Measurements from ENCODE around the gene PRRC2A.
A peak's percentile ranks its signal among the peaks of the same experiment; 100 is the strongest.
"Not testable (repeated sequence)": the region's sequence is repeated elsewhere in the genome, so short reads cannot be mapped to it uniquely, and the experiment has no call there.

PRRC2A gene

GRCh38 chr6:31586008-31586407 lies 34.5 kb upstream of the PRRC2A start, which contains the start of gene LST1:
LST1 (plus strand) TSS chr6:31586277; CDS start chr6:31587300, 1,023 bp downstream.
- no peak for DNase-seq

DNA sequence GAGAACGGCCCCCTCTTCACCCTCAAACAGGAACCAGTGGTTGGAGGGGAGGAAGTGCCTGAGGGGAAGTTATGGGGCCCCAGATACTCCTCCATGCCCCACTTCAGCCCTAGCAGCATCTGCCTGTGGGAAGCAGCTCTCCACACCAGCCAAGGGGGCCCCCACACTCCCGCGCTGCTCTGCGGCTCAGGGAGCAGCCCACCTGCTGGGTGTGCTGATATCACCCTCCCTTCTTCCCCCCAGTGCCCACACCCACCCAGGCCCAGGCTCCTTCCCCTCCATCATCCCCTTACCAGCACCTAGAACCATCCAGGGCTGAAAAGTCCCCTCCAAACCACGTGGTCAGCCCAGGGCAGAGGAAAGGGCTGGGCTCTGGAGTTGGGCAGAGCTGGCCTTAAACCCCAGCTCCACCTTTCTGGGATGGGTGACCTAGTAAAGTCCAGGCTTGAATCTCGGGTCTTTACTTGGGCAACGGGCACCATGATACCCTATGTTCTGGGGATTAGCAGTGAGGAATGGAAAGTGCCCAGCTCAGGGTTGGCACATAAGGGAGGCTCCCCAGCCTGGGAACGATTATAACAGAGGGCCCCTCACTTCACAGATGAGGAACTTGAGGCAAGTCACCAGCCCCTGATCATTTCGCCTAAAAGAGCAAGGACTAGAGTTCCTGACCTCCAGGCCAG lies 33.8 kb upstream of the PRRC2A start:
- no peak for DNase-seq

GRCh38 chr6:31587791-31588777 lies 32.4 kb upstream of the PRRC2A start:
- no peak for DNase-seq

DNA sequence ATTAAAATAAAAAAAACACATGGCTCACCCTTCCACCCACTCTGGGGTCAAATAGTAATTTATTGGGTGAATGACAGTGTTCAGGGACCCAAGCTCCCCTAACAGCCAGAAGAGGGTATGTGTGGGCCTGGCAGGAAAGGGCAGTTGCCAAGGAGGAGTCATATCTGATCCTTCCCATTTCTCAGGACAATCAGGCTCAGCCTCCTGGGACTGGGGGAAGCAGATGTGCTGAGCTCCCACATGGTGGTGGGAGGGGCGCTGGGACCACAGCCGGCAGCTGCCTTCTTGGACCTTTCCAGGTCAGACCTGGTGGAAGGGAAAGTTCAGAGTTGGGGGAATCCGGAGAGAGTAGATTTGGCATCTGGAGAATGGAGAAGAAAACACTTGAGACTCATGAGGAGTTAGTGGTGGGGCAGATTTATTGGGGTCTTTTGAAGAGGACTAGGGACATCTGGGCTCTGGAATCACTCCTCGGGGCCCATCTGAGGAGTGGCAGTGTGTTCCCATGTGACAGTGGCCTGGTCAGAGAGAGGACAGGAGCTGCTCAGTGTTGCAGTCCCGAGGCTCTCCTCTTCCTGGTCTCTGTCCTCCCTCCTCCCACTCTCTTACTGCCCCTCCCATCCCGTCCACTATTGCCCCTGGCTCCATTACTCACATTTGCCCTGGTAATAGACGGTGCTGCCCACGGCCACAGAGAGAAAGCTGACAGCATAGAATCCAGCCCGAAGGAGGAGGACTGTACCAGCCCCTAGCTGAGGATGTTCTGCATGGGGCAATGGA lies 31.5 kb upstream of the PRRC2A start:
- no peak for DNase-seq

GRCh38 chr6:31590691-31591090 lies 29.8 kb upstream of the PRRC2A start:
- DNase-seq, result not testable (repeated sequence)

DNA sequence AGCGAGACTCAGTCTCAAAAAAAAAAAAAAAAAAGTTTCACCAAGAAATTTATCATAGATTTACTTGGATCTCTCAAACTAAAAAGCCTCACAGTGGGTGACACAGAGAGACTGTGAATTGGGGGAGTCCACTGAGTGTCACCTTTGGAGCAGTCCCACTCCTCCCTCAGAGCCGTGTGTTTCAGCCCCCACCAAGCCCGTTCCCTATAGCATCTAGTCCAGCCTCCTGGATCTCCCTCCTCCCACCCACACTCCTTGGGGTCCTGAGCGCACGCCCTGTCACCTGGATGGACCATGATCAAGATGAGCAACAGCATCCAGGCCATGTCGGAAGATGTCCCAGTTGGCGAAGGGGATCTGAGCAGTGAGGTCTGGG lies 28.1 kb upstream of the PRRC2A start:
- no peak for DNase-seq

- peak; percentile 17 for DNase-seq
These were observed 23.5 kb upstream of the PRRC2A start for GRCh38 chr6:31597006-31597405.

DNA sequence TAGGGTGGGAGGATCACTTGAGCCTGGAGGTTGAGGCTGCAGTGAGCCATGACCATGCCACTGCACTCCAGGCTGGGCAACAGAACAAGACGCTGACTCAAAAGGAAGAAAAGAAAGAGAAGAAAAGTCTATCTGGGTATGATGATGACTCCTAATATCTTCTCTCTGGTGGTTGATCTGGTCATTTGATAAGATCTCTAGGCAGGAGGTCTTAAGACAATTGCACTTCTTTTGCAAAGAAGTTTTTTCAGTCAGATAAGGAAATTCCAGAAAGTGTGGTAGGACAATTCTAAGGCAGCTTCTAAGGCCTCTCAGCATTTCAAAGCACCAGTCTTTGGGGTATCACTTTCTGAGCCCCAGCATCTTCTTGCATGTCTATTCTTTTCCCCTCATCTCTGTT lies 13.2 kb upstream of the PRRC2A start:
- DNase-seq, result no peak

DNA sequence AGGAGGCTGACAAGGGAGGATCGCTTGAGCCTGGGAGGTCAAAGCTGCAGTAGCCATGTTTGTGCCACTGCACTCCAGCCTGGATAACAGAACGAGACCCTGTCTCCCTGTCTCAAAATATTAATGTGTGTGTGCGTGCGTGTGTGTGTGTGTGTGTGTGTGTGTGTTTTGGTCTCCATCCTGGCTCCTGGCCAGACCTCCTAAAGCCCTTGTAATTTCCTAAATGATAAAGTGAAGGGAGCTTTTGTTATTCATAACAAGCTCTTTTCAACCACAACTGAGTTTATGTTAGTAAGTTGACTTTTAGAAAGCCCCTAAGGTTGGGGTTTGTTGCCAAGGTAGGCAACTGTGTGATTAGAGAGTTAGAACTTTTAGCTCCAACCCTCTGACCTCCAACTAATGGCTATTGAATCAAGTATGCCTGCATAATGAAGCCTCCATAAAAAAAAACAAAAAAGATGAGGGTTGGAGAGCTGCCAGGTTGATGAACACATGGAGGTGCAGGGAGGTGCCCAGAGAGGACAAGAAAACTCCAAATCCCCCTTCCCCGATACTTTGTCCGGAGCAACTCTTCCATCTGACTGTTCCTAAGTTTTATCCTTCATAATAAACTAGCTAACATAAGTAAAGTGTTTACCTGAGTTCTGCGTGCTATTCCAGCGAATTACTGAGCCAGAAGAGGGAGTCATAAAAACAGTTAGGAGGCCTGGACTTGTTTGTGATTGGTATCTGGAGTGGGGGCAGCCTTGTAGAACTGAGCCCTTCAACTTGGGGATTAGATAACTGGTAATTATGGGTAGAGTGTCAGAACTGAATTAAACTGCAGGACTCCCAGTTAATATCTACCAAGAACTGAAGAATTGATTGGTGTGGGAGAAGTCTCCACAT lies 10.8 kb upstream of the PRRC2A start:
- DNase-seq, result no peak

- DNase-seq, result no peak
These were observed 9.5 kb upstream of the PRRC2A start for GRCh38 chr6:31610968-31611367.

- no peak for DNase-seq
These were observed 6.4 kb upstream of the PRRC2A start for GRCh38 chr6:31614075-31614619.

DNA sequence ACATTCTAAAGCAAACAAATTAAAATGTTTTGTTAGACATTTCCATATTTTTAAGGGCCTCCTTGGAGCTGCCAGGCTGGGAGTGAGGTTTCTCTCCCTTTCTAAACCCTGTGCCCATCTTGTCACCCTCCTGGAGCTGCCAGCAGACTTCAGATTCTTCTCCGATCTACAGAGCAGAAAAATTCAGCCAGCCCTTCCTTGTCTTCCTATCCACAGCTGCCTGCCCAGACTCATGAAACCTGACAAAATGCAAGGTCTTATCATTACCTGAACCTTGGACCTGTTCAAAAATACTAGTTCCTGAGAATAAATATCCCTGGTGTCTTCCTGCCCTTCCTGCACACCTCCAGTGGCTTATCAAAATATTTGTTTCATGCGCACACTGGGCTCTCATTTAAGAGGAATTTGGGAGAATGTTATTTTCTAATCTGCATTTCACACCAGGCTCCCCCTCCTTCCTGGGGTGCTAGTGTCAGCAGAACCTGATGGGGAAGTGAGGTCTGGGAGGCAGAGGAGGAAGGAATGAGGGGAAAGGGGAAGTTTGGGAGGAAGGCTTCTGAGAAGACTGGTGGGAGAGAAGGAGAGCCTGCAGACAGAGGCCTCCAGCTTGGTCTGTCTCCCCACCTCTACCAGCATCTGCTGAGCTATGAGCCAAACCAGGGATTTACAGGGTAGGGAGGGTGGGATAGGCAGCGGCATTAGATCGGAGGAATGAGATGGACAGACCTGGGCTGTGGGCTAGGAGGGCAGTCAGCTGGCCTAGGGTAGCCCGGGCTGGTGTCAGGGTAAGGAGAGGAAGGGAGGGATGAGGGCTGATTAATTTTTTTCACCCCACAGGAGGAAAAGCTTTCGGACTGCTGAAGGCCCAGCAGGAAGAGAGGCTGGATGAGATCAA lies 5.6 kb upstream of the PRRC2A start, which contains the start of gene AIF1:
Gene AIF1, plus strand, starts transcription at position 551 of the 895 bp plus-strand sequence. Its CDS starts 96 bp downstream, at position 647.
- no peak for DNase-seq

DNA sequence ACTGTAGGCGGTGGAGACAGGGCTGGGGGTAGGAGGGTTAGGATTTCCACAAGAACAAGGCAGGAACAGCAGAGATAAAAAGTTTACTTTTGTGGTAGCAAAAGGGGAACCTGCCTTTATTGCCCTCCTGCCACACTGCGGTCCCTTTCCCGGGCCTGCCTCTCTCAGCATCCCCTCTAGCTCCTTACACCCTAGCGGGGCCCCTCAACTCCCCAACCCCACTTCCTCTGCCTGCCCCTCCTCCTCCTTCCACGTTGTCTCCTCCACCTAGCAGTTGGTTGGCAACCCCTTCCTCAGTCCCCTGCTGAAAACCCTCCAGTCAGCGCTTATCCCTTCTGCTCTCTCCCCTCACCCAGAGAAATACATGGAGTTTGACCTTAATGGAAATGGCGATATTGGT lies 4.8 kb upstream of the PRRC2A start:
- no peak for DNase-seq

GRCh38 chr6:31617010-31617409 lies 3.5 kb upstream of the PRRC2A start:
- no peak for DNase-seq

GRCh38 chr6:31619805-31620585 lies 520 bp upstream of the PRRC2A start:
- DNase-seq, result peak; percentile 99

DNA sequence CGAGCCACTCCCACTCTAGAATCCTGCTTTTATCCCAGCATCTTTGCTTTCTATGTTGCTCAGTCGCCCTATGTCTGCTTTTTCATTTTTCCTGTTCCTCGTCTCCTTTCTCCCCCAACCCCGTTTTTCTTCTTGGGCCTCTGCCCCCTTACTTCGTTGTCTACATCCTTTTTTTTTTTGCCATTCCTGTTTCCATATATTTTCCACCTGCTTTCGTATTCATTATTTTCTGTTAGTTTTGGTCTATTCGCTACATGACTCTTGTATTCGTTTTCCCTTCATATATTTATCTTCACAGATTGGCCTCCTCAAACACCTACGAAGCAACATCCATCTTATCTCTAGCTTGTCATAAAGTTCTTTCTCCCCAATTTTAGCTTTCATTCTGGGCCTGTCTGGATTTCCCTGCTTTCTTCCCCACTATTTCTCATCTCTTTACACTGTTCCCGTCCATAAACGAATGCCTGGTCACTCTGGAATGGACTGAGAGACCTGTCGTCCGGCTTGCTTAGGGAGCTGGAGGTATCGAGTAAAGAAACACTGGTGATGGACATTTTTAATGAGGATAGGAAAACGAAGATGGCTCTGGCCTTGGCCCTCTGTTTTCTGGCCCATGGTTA lies 915 bp downstream of the PRRC2A start:
- no peak for DNase-seq

- no peak for DNase-seq
These were observed 1.5 kb downstream of the PRRC2A start for GRCh38 chr6:31621991-31622390.

DNA sequence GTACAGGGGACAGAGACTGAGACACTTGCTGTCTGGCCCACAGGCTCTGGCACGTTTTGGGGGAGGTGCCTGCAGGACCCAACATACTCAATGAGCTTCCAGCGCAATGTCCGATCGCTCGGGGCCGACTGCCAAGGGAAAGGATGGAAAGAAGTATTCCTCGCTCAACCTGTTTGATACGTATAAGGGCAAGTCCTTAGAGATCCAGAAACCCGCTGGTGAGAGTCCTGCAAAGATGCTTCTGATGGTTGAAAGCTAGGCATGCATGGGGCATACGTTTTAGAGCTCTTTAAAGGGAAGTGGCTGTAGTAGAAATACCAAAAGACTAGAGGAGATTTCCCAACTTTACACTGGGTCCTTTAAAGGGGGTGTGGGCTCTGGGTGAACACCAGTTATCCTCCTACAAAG lies 2.2 kb downstream of the PRRC2A start:
- DNase-seq, result no peak

DNA sequence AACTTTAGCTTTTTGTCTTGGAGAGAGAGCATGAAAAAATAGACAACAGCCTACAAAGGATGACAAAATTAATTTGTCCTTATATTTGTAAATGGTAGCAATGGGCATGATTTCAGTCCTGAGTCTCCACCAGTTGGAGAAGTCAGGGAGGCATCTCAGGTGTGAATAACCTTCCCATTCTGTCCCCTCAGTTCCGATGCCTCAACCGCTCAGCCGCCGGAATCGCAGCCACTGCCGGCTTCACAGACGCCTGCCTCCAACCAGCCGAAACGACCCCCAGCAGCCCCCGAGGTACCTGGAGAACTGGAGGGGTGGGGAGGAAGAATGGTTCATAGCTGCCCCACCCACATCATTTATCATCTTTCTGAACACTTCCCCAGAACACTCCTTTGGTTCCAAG lies 3.6 kb downstream of the PRRC2A start:
- DNase-seq, result no peak

Measured in kidney glomerular epithelial cell (primary cell).